GM19463 (cell line): ENCODE measurements around the gene HCFC2.
A peak's percentile ranks its signal among the peaks of the same experiment; 100 is the strongest.
"Not testable (repeated sequence)": the region's sequence is repeated elsewhere in the genome, so short reads cannot be mapped to it uniquely, and the experiment has no call there.

Experiments
- ATAC-seq: cut with Tn5 transposase; IDR thresholded peaks from one replicate; pipeline ENCODE4 v1.9.1; 2021; ENCODE audit warnings: mild to moderate bottlenecking, moderate library complexity; ENCODE audit not compliant: unreplicated experiment

Gene HCFC2

GRCh38 chr12:104064031-104064841, at the start of gene HCFC2:
Gene HCFC2 (plus strand): TSS chr12:104064531. CDS start chr12:104064561, 30 bp downstream.
- ATAC-seq, result peak; percentile 91

GRCh38 chr12:104021862-104022261, 42.5 kb upstream of the HCFC2 start:
- ATAC-seq, result not testable (repeated sequence)

- no peak for ATAC-seq
These were observed 41.5 kb upstream of the HCFC2 start for GRCh38 chr12:104022786-104023185.

- no peak for ATAC-seq
These were observed 40.6 kb upstream of the HCFC2 start for GRCh38 chr12:104023710-104024109.

GRCh38 chr12:104024348-104024747, 40.0 kb upstream of the HCFC2 start:
- ATAC-seq, result no peak

- ATAC-seq, result no peak
These were observed 38.6 kb upstream of the HCFC2 start for GRCh38 chr12:104025771-104026170.

GRCh38 chr12:104026841-104027599, 37.3 kb upstream of the HCFC2 start:
- ATAC-seq, result no peak

- not testable (repeated sequence) for ATAC-seq
These were observed 33.7 kb upstream of the HCFC2 start for GRCh38 chr12:104030596-104030995.

- ATAC-seq, result not testable (repeated sequence)
These were observed 28.2 kb upstream of the HCFC2 start for GRCh38 chr12:104036143-104036542.

GRCh38 chr12:104039769-104040168, 24.6 kb upstream of the HCFC2 start:
- not testable (repeated sequence) for ATAC-seq

GRCh38 chr12:104042580-104042979, 21.8 kb upstream of the HCFC2 start:
- ATAC-seq, result no peak

- ATAC-seq, result no peak
These were observed 20.2 kb upstream of the HCFC2 start for GRCh38 chr12:104044158-104044557.

- no peak for ATAC-seq
These were observed 18.0 kb upstream of the HCFC2 start for GRCh38 chr12:104046306-104046705.

- no peak for ATAC-seq
These were observed 16.2 kb upstream of the HCFC2 start for GRCh38 chr12:104048162-104048561.

GRCh38 chr12:104048811-104049210, 15.5 kb upstream of the HCFC2 start:
- ATAC-seq, result no peak

- no peak for ATAC-seq
These were observed 14.9 kb upstream of the HCFC2 start for GRCh38 chr12:104049278-104049902.

- no peak for ATAC-seq
These were observed 14.4 kb upstream of the HCFC2 start, which contains the start of gene GLT8D2 for GRCh38 chr12:104049903-104050356. Gene GLT8D2 (minus strand): TSS chr12:104050187. CDS start chr12:104019648, 30,539 bp downstream.

GRCh38 chr12:104050436-104050835, 13.9 kb upstream of the HCFC2 start:
- ATAC-seq, result no peak

- no peak for ATAC-seq
These were observed 9.5 kb upstream of the HCFC2 start for GRCh38 chr12:104054681-104055346.

- ATAC-seq, result no peak
These were observed 8.5 kb upstream of the HCFC2 start for GRCh38 chr12:104055686-104056388.
